Activated naive CD4-positive, alpha-beta T cell treated with anti-CD3 and anti-CD28 coated beads, Interleukin-2, amount 10 ng/mL, durations not matched to agents 5 hours and 36 hours (primary cell): ENCODE measurements around the gene RFWD3. TPM values are rescaled to one million over a fixed set of nuclear protein-coding genes. Genes with fewer than 3 reads are reported as not detected.

Experiments
- total RNA-seq, 2 experiments: library from RNA; stranded (reverse); gene quantifications; one replicate each; pipeline ENCODE4 v1.2.3, GENCODE V29; 2021

Gene RFWD3
- total RNA-seq: 10 to 100 TPM; 81.7 to 84.6 TPM

GRCh38 chr16:74666425-74667254 is at the start of gene RFWD3:
TSS of gene RFWD3 (minus strand) at chr16:74666877. CDS start at chr16:74661449, 5,428 bp downstream.

GRCh38 chr16:74700438-74701225 is 34.0 kb upstream of the RFWD3 start, which contains the start of gene MLKL:
TSS of gene MLKL (minus strand) at chr16:74700862. CDS start at chr16:74695757, 5,105 bp downstream.

GRCh38 chr16:74606521-74607309 is 60.0 kb downstream of the RFWD3 start, which contains the start of gene GLG1:
TSS of gene GLG1 (minus strand) at chr16:74607114. CDS start at chr16:74607094, 20 bp downstream.

Other genes with a start within 250 kb of the RFWD3 start
- under 1 TPM in 1 of 2 experiments, not detected in 1; 0.60 TPM for gene CLEC18B, start 245.4 kb downstream of the RFWD3 start, total RNA-seq
- 100 to 1,000 TPM; 157 to 165 TPM for gene GLG1, start 59.8 kb downstream of the RFWD3 start, total RNA-seq
- gene MLKL, start 34.0 kb upstream of the RFWD3 start, total RNA-seq: 10 to 100 TPM; 24.9 to 25.3 TPM
- under 1 TPM; 0.13 to 0.34 TPM for gene FA2H, start 107.9 kb upstream of the RFWD3 start, total RNA-seq